ENCODE measurements around the gene ZNF28.
"Not testable (repeated sequence)": the region's sequence is repeated elsewhere in the genome, so short reads cannot be mapped to it uniquely, and the experiment has no call there.

The ZNF28 gene

GRCh38 chr19:52799950-52800640 is 21.3 kb downstream of the ZNF28 start:
- CTCF ChIA-PET, H3K27me3 Mint-ChIP-seq, DNase-seq, H3K4me3 Mint-ChIP-seq, H3K27ac Mint-ChIP-seq, H3K4me1 Mint-ChIP-seq: not testable (repeated sequence)
- H3K9me3 Mint-ChIP-seq = peaks cover 80% of the 10 kb centered on the region
- H3K36me3 Mint-ChIP-seq = peaks cover 77% of the 10 kb centered on the region

DNA sequence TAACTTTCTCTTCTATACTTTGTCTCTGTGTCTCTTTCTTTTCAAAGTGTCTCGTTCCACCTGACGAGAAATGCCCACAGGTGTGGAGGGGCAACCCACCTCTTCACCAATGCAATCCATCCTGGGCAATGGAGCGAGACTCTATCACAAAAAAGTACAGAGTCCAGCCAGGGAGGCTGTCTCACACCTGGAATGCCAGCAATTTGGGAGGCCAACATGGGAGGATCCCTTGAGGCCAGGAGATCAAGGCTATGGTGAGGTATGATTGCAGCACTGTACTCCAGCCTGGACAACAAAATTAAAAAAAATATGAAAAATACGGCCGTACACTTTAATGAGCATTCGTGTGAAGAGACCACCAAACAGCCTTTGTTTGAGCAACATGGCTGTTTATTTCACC is 32.0 kb downstream of the ZNF28 start:
- peaks cover 55% of the 10 kb centered on the region for H3K9me3 Mint-ChIP-seq
- H3K4me3 Mint-ChIP-seq = no peak overlapping the region
- CTCF ChIA-PET = no interaction called here
- no peaks in the 10 kb centered on the region for H3K27me3 Mint-ChIP-seq
- no peak overlapping the region for H3K27ac Mint-ChIP-seq
- no peak for DNase-seq
- peaks cover 26% of the 10 kb centered on the region for H3K4me1 Mint-ChIP-seq
- H3K36me3 Mint-ChIP-seq = peaks cover 24% of the 10 kb centered on the region

- Mint-ChIP-seq H3K9me3 (peaks cover 45% of the 10 kb centered on the region), H3K27ac (peak within 1 kb of the TSS; percentile 79), H3K4me1 (peaks cover 27% of the 10 kb centered on the region), H3K36me3 (peaks cover 38% of the 10 kb centered on the region), H3K4me3 (peak within 1 kb of the TSS; percentile 86)
- DNase-seq = peak; percentile 90
- H3K27me3 Mint-ChIP-seq, CTCF ChIA-PET: not testable (repeated sequence)
These were observed 34.7 kb downstream of the ZNF28 start, which contains the start of gene ZNF600 for GRCh38 chr19:52786464-52787354. ZNF600 (minus strand) TSS chr19:52786791; CDS start chr19:52778888, 7,903 bp downstream.

DNA sequence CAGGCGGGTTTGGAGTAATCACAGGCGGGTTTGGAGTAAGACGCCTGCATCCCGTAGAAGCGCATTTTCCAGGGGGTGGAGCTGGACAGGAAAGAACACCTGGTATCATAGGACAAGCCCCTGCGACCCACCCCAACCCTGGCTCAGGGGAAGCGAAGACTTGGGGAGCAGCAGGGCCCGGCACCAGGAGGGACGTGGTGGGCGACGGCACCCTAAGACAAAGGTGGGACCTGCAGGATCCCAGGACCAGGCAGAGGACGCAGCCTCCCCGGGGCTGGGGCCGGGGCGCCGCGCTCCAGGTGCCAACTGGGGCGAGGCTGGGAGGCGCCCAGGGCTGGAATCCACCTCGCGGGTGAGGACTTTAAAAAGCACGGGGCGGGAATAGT is 35.4 kb downstream of the ZNF28 start:
- Mint-ChIP-seq H3K27me3 (no peaks in the 10 kb centered on the region), H3K4me3 (peak overlapping the region; percentile 86), H3K27ac (peak overlapping the region; percentile 79), H3K36me3 (peaks cover 44% of the 10 kb centered on the region), H3K4me1 (peaks cover 27% of the 10 kb centered on the region), H3K9me3 (peaks cover 42% of the 10 kb centered on the region)
- DNase-seq = peak; percentile 24
- CTCF ChIA-PET = no interaction called here

DNA sequence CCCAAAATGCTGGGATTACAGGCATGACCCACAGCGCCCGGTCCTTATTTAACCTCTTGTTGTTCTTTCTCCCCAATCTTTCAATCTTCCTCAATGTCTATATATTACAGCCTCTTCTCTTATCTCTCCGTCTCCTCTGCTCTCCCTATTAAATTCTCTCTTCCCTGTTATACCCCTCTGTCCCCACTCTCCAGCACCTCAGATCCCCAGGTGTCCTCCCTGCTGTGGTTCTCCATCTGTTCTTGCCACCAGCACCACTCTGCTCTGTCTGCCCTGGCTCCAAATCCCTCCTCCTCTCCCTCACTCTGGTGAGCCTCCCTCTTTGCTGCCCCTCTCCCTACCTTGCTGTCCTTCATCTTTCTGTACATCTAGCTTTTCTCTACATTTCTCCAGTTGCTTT is 35.9 kb downstream of the ZNF28 start:
- CTCF ChIA-PET = no interaction called here
- H3K4me1 Mint-ChIP-seq = peaks cover 27% of the 10 kb centered on the region
- no peaks in the 10 kb centered on the region for H3K27me3 Mint-ChIP-seq
- H3K36me3 Mint-ChIP-seq = peaks cover 49% of the 10 kb centered on the region
- no peak overlapping the region for H3K27ac Mint-ChIP-seq
- DNase-seq = no peak
- peak overlapping the region; percentile 86 for H3K4me3 Mint-ChIP-seq
- H3K9me3 Mint-ChIP-seq = peaks cover 43% of the 10 kb centered on the region

GRCh38 chr19:52782864-52783263 is 38.6 kb downstream of the ZNF28 start:
- CTCF ChIA-PET, H3K4me3 Mint-ChIP-seq, H3K27me3 Mint-ChIP-seq, H3K27ac Mint-ChIP-seq, DNase-seq: not testable (repeated sequence)
- Mint-ChIP-seq H3K36me3 (peaks cover 67% of the 10 kb centered on the region), H3K4me1 (peaks cover 38% of the 10 kb centered on the region), H3K9me3 (peaks cover 48% of the 10 kb centered on the region)

DNA sequence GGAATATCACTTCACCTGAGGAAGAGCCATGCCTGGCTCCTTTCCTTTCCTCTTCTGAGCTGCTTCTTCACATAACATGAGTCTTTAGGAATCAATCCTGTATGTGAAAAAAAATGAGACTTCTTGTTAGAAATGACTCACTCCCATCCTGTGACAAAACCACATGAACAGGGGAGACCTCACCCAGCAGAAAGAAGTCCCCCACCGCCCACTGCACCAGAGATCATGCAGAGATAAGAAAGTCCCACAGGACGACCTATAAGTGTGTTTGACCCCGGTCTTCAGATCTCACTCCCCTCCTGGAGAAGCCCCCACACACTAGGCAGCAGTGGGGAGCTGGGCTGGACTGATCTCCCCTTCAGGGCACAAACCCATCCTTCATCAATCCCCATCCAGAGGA is 42.6 kb downstream of the ZNF28 start:
- Mint-ChIP-seq H3K4me3 (no peak overlapping the region), H3K4me1 (peaks cover 13% of the 10 kb centered on the region), H3K27ac (no peak overlapping the region), H3K9me3 (peaks cover 45% of the 10 kb centered on the region), H3K27me3 (no peaks in the 10 kb centered on the region), H3K36me3 (peaks cover 73% of the 10 kb centered on the region)
- CTCF ChIA-PET = interaction anchor here (0.6 kb wide), 1 partner anchor 584 kb away, joined by 3 read pairs; no protein-coding TSS in a partner anchor
- peak; percentile 23 for DNase-seq

- H3K4me3 Mint-ChIP-seq, CTCF ChIA-PET, H3K27me3 Mint-ChIP-seq, H3K27ac Mint-ChIP-seq, H3K36me3 Mint-ChIP-seq, DNase-seq, H3K4me1 Mint-ChIP-seq: not testable (repeated sequence)
- peaks cover 54% of the 10 kb centered on the region for H3K9me3 Mint-ChIP-seq
These were observed 65.0 kb downstream of the ZNF28 start for GRCh38 chr19:52756447-52756846.

DNA sequence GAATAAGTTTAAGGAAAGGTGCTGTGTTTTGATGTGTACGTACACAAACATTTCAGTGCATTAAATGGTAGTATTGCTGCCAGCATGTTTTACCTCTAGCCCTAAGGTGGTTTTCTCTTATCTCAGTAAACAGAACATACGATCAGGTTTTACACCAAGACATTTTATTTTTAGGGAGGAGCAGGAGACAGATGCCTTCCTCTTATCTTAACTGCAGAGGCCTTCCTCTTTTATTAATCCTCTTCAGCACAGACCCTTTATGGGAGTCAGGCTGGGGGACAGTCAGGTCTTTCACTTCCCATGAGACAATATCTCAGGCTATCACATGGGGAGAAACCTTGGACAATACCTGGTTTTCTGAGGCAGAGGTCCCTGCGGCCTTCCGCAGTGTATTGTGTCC is 71.7 kb downstream of the ZNF28 start:
- CTCF ChIA-PET = interaction anchor here (0.9 kb wide), 1 partner anchor 502 kb away, joined by 5 read pairs; no protein-coding TSS in a partner anchor
- no peak overlapping the region for H3K27ac Mint-ChIP-seq
- H3K4me1 Mint-ChIP-seq = peaks cover 5% of the 10 kb centered on the region
- H3K36me3 Mint-ChIP-seq = no peaks in the 10 kb centered on the region
- H3K27me3 Mint-ChIP-seq = no peaks in the 10 kb centered on the region
- no peak overlapping the region for H3K4me3 Mint-ChIP-seq
- no peak for DNase-seq
- peaks cover 28% of the 10 kb centered on the region for H3K9me3 Mint-ChIP-seq

GRCh38 chr19:52748336-52748950 is 73.0 kb downstream of the ZNF28 start:
- H3K36me3 Mint-ChIP-seq = no peaks in the 10 kb centered on the region
- CTCF ChIA-PET = interaction anchor here (0.9 kb wide), 1 partner anchor 500 kb away, joined by 5 read pairs; no protein-coding TSS in a partner anchor
- H3K27me3 Mint-ChIP-seq = no peaks in the 10 kb centered on the region
- H3K9me3 Mint-ChIP-seq = peaks cover 23% of the 10 kb centered on the region
- no peak overlapping the region for H3K27ac Mint-ChIP-seq
- H3K4me1 Mint-ChIP-seq = peaks cover 5% of the 10 kb centered on the region
- H3K4me3 Mint-ChIP-seq = no peak overlapping the region
- DNase-seq = no peak

Data from activated naive CD4-positive, alpha-beta T cell treated with anti-CD3 and anti-CD28 coated beads, Interleukin-2, amount 10 ng/mL, durations not matched to agents 7 days and 5 days (primary cell).